HL-60/S4 treated with phorbol 12-myristate 13-acetate at 8.2 ng/mL for 4 days and 3 days (cell line): ENCODE results near the gene MEFV.
"Not testable (repeated sequence)": the region's sequence is repeated elsewhere in the genome, so short reads cannot be mapped to it uniquely, and the experiment has no call there.

Experiments used
- in situ Hi-C: fragments of 300-500 bp; cut with MboI; formaldehyde crosslinking; loops from 2 replicates; pipeline ENCODE4 v1.15.0; 2022; ENCODE audit warnings: low sequenced_read_pairs

Gene MEFV

DNA sequence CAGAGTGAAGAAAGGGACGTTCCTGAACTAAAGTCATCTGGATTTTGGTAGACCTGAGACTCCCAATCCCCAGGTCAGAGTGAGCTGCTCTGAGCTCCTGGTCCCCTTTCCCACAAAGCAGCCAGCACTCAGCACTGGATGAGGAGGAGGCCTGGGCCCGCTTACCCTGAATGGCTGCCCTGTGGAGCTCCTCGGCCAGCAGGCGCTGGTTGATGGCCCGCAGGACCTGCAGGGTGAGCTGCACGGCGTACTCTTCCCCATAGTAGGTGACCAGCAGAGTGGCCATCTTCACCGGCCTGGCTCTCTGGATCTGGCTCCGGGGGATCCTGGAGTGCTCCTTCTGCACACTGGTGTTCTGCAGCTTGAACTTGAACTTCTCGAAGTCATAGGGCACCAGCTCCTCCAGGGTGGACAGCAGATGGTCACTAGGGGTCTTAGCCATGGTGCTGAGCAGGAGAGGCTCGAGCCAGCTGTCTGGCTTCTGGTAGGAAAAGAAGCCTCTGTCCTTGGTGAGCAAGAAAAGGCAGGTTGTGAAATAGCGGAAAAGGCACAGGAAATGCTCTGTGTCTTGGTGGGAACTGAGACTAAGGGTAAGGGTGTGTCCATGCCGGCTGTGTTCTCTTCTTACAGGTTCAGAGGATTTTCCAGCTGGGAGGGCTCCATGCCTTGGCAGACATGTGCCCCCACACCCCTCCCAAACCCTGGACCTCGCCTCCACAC, at the start of gene MEFV:
Gene MEFV, minus strand, starts transcription at position 488 of the 720 bp plus-strand sequence. Its CDS starts 46 bp downstream, at position 442.
- in situ Hi-C loops: no loop called here

- in situ Hi-C loops: no loop called here
Measured at GRCh38 chr16:3306078-3306477, 49.6 kb upstream of the MEFV start.

- in situ Hi-C loops: no loop called here
Measured at GRCh38 chr16:3305109-3306068, 49.0 kb upstream of the MEFV start, which contains the start of the genes TIGD7 and ZNF75A. Gene TIGD7, minus strand, starts transcription at chr16:3305430. Its CDS starts 4,816 bp downstream, at chr16:3300614. Gene ZNF75A, plus strand, starts transcription at chr16:3305497. Its CDS starts 2,932 bp downstream, at chr16:3308429.

DNA sequence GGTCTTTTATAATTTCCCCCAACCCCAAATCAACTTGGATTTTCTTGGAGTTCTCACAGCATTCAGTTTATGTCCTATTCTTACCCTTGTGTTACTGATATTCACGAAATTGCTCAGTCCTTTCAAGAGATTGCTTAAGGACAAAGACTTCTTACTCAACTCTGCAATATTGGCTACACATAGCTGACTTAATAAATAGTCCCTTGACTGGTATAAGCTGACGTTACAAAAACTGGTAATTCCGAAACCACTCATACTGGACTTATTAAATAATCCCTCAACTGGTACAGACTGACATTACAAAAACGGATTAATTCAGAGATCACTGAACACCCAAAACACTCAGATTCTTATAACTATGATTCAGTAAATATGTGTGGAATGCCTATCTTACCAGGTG, 47.9 kb upstream of the MEFV start:
- in situ Hi-C loops: no loop called here

- in situ Hi-C loops: no loop called here
Measured at GRCh38 chr16:3295783-3296182, 39.4 kb upstream of the MEFV start.

GRCh38 chr16:3295209-3295608, 38.8 kb upstream of the MEFV start:
- in situ Hi-C loops: no loop called here

GRCh38 chr16:3292604-3293003, 36.2 kb upstream of the MEFV start:
- in situ Hi-C loops: no loop called here

DNA sequence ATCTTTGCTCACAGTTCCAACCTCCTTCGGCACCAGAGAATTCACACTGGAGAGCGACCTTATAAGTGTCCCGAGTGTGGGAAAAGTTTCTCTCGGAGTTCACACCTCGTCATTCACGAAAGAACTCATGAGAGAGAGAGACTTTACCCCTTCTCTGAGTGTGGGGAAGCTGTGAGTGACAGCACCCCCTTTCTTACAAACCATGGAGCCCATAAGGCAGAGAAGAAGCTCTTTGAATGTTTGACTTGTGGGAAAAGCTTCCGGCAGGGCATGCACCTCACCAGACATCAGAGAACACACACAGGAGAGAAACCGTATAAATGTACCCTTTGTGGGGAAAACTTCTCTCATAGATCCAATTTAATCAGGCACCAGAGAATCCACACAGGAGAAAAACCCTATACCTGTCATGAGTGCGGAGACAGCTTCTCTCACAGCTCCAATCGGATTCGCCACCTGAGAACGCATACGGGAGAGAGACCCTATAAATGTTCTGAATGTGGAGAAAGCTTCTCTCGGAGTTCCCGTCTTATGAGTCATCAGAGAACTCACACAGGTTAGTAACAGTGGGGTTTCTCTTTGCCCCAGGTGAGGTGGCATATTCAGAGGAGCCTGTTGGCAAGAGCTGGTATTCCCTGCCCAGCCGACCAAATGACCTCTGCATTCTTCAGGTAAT, 33.7 kb upstream of the MEFV start:
- in situ Hi-C loops: no loop called here

DNA sequence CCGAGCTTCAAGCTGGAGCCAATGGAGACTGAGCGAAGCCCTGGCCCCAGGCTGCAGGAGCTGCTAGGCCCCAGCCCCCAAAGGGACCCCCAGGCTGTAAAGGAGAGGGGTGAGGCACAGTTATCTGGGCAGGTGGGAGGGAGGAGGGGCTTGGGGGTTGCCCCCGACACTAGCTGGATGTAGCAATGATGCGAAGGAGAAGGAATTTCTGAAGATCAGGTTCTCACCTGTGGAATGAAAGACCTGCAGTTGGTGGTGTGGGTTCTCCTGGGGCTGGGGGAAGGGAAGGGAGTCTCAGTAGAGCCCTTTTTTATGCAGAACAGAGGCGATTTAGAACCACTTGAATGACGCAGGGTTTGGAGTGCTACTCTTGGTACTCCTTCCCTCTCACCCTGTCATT, 28.7 kb upstream of the MEFV start:
- in situ Hi-C loops: no loop called here

GRCh38 chr16:3283543-3284447, 27.4 kb upstream of the MEFV start:
- in situ Hi-C loops: no loop called here

DNA sequence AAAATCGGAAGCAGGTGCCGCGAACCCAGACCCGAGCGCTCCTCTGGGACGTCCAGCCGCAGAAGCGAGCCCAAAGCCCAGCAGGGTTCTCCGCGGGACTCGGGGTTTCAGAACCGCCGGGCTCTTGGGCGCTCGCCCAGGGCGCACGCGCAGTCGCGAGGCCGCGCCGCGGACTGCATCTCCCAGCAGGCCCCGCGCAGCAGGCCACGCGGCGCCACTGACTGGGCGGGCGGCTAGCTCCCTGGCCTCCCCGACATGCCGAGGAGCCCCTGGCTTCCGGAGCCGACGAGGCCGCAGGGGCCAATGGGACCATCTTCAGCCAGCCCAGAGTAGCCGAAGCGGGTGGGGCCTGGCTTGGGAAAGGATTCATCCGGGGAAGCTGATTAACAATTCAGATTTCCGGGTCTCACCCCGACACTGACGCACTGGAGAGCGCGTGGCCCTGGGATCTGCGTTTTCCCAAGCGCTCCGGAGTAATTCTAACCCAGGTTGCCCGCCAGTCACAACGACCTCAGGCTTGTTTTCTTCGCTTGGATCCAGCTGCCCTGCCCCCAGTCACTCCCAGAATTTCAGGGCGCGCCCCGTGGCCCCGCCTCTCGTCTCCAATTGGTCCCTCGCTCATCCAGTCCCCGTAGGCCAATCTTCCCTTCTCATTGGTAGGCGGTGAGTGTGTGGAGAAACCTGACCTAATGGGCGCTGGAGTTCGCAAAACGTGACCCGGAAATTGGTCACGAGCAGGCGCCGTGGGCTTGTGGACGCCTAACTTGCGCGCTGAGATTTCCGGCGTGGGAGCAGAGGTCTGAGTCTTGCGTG, 26.5 kb upstream of the MEFV start, which contains the start of gene ZNF263:
Gene ZNF263, plus strand, starts transcription at position 762 of the 813 bp plus-strand sequence. CDS start 328 bp downstream, outside the sequence.
- in situ Hi-C loops: no loop called here

DNA sequence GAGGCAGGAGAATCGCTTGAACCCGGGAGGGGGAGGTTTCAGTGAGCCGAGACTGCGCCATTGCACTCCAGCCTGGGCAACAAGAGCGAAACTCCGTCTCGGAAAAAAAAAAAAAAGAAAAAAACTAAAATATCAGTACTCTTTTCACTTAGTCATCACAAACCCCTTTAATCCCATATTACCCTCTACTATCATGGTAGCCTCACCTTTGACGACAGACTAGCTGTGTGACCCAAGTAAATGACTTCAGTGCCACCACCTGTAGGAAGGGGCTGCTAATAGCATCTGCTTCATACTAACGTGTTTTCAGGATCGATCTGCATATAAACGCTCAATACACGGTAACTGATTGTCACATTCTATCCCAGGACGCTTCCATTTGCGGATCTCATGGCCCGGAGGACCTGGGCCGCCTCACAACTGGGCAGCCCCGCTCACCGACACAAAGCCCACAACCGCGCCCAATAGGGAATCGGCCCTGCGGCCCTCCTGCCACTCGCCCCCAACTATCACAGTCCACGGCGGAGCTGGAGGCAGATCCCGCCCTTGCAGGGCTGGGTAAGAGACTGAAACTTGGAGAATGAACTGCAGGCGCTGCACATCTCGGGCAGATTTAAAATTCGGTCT, 25.8 kb upstream of the MEFV start:
- in situ Hi-C loops: no loop called here

DNA sequence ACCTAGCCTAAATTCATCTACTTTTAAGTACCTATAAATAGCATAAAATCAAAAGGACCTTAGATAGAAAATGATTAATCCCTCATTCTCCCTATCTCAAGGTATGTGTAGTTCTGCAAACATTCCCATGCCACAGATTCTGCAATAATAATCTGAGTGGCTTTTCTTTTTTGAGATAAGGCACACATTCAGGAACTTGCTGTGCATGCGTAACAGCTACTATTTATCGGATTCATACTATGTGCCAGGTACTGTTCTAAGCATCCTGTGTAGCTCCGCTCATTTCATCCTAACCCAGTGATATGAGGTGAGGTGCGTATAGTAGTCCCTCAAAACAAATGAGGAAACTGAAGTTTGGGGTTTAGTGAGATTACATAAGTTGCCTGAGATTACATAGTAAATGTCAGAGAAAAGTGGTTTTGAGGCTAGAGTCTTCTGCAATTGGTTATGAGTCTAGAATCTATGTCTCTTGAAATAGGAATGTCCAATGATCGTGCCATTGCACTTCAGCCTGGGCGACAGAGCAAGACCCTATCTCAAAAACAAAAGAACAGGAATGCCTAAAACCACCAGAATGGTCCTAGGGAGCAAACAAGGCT, 24.9 kb upstream of the MEFV start:
- in situ Hi-C loops: no loop called here

GRCh38 chr16:3276679-3277078, 20.2 kb upstream of the MEFV start:
- in situ Hi-C loops: no loop called here

DNA sequence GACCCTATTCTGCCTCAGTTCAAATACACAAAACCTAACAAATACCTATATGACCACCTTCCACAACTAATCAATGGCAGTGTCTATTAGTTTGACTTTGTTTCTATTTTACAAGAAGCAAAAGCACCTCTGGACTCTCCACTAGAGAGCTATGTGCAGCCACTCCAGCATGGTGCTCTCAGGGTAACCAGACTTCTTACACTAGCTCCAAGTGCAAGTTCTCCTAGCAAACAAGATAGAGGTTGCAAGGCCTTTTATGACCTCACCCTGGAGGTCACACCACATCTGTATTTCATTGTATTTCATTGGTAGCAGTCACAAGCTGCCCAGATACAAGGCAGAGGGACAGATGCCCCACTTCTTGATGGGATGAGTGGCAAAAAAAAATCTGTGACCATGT, 18.5 kb upstream of the MEFV start:
- in situ Hi-C loops: no loop called here

GRCh38 chr16:3274490-3274889, 18.1 kb upstream of the MEFV start:
- in situ Hi-C loops: no loop called here

- in situ Hi-C loops: not testable (repeated sequence)
Measured at GRCh38 chr16:3271281-3271680, 14.8 kb upstream of the MEFV start.

- in situ Hi-C loops: not testable (repeated sequence)
Measured at GRCh38 chr16:3270718-3271117, 14.3 kb upstream of the MEFV start.
